NCI-H2081 treated with DMSO at 0.1 percent for 48 hours (cell line): Measurements from ENCODE around the gene BTG2.

Source experiments
- DNase-seq: peaks from one replicate; lab custom pipeline; 2025; lab: John Stamatoyannopoulos, UW

Gene BTG2

GRCh38 chr1:203276916-203277545 is 28.3 kb upstream of the BTG2 start:
- DNase-seq = no peak

GRCh38 chr1:203278082-203278884 is 27.0 kb upstream of the BTG2 start:
- peak; percentile 30 for DNase-seq

- no peak for DNase-seq
Observed at GRCh38 chr1:203278885-203279406, 26.4 kb upstream of the BTG2 start.

GRCh38 chr1:203280061-203280460 is 25.3 kb upstream of the BTG2 start:
- no peak for DNase-seq

GRCh38 chr1:203281033-203281432 is 24.3 kb upstream of the BTG2 start:
- no peak for DNase-seq

GRCh38 chr1:203281851-203282661 is 23.3 kb upstream of the BTG2 start:
- DNase-seq = no peak

- no peak for DNase-seq
Observed at GRCh38 chr1:203282720-203283542, 22.4 kb upstream of the BTG2 start.

- no peak for DNase-seq
Observed at GRCh38 chr1:203283597-203283996, 21.7 kb upstream of the BTG2 start.

- DNase-seq = no peak
Observed at GRCh38 chr1:203284411-203285123, 20.8 kb upstream of the BTG2 start.

- DNase-seq = no peak
Observed at GRCh38 chr1:203286161-203286984, 18.9 kb upstream of the BTG2 start.

- DNase-seq = no peak
Observed at GRCh38 chr1:203287109-203287893, 18.0 kb upstream of the BTG2 start.

GRCh38 chr1:203287898-203288297 is 17.4 kb upstream of the BTG2 start:
- DNase-seq = no peak

- DNase-seq = no peak
Observed at GRCh38 chr1:203288400-203288799, 16.9 kb upstream of the BTG2 start.

GRCh38 chr1:203289281-203289981 is 15.9 kb upstream of the BTG2 start:
- no peak for DNase-seq

- no peak for DNase-seq
Observed at GRCh38 chr1:203289982-203290260, 15.4 kb upstream of the BTG2 start.

- peak; percentile 74 for DNase-seq
Observed at GRCh38 chr1:203290261-203291089, 14.8 kb upstream of the BTG2 start.

GRCh38 chr1:203291201-203292096 is 13.9 kb upstream of the BTG2 start:
- no peak for DNase-seq
